HG02763 (cell line): Measurements from ENCODE around the gene SLC26A9.
"Not testable (repeated sequence)": the region's sequence is repeated elsewhere in the genome, so short reads cannot be mapped to it uniquely, and the experiment has no call there.

Source experiments
- ATAC-seq: cut with Tn5 transposase; IDR thresholded peaks from one replicate; pipeline ENCODE4 v1.9.1; 2021; ENCODE audit warnings: mild to moderate bottlenecking, moderate library complexity; ENCODE audit not compliant: unreplicated experiment

The SLC26A9 gene

GRCh38 chr1:205905095-205905494 lies 38.2 kb downstream of the SLC26A9 start:
- ATAC-seq = not testable (repeated sequence)

- ATAC-seq = no peak
These were observed 46.9 kb downstream of the SLC26A9 start for GRCh38 chr1:205896351-205896750.

DNA sequence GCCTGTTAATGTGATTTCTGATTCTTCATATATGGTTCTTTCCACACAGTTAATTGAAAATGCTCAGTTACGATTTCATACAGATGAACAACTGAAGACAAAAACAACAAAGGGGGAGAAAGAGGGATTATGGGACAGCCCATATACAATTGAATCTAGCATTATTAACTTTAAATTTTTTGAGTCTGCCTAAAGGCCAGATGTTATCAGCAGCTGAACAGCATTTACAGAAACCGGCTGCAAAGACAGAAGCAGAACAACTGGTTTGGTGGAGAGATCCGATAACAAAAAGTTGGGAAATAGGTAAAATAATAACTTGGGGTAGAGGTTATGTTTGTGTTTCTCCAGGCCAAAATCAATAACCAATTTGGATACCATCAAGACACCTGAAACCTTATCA lies 49.1 kb downstream of the SLC26A9 start:
- not testable (repeated sequence) for ATAC-seq

- ATAC-seq = not testable (repeated sequence)
These were observed 51.1 kb downstream of the SLC26A9 start for GRCh38 chr1:205892175-205892574.

DNA sequence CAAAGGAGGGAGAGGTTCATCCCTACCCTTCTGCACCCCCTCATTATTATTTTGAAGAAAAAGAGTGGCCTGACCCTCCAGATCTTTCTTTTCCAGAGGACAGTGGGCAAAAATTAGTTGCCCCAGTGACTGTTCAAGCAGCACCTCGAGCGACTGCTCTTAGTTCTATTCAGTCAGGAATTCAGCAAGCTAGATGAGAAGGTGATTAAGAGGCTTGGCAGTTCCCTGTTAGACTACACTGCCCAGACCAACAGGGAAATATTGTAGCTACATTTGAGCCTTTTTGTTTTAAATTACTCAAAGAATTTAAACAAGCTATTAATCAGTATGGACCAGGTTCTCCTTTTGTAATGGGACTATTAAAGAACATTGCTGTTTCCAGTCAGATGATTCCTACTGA lies 51.8 kb downstream of the SLC26A9 start:
- not testable (repeated sequence) for ATAC-seq

GRCh38 chr1:205890631-205891030 lies 52.6 kb downstream of the SLC26A9 start:
- ATAC-seq = not testable (repeated sequence)

- ATAC-seq = not testable (repeated sequence)
These were observed 53.5 kb downstream of the SLC26A9 start for GRCh38 chr1:205889706-205890105.

DNA sequence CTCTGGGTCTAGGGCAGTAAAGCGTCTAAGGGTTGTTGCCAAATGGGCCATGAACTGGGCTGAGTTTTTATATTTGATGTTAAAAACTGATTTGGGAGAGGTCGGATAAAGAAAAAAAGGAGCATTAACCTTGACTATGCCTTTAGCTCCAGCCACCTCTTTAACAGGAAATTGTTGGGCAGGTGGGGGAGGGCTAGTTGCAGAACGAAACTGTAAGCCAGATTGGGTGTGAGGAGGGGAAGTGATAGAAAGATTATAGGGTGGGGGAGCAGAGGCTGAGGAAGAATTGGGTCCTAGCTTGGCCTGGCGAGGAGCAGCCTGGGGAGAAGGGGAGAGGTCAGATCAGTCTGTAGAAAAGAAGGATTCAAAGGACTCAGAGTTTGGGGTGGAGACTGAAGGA lies 54.2 kb downstream of the SLC26A9 start:
- not testable (repeated sequence) for ATAC-seq

DNA sequence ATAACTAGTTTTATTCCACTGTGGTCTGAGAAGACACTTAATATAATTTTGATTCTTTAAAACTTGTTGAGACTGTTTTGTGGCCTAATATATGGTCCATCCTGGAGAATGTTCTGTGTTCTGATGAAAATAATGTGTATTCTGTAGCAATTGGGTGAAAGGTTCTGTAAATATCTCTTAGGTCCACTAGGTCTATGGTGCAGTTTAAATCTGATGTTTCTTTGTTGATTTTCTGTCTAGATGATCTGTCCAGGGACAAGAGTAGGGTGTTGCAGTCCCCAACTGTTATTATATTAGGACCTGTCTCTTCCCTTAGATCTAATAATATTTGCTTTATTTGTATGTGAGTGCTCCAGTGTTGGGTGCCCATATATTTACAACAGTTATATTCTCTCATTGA lies 59.5 kb downstream of the SLC26A9 start:
- ATAC-seq = no peak

DNA sequence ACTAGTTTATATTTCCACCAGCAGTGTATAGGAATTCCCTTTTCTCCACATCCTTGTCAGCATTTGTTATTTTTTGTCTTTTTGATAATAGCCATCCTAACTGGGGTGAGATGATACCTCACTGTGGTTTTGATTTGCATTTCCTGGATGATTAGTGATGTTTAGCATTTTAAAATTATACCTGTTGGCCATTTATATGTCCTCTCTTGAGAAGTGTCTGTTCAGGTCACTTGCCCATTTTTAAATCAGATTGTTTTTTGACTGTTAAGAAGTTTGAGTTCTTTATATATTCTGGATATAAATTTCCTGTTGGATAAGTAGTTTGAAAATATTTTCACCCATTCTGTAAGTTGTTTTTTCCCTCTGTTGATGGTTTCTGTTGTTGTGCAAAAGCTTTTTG lies 62.3 kb downstream of the SLC26A9 start:
- no peak for ATAC-seq

DNA sequence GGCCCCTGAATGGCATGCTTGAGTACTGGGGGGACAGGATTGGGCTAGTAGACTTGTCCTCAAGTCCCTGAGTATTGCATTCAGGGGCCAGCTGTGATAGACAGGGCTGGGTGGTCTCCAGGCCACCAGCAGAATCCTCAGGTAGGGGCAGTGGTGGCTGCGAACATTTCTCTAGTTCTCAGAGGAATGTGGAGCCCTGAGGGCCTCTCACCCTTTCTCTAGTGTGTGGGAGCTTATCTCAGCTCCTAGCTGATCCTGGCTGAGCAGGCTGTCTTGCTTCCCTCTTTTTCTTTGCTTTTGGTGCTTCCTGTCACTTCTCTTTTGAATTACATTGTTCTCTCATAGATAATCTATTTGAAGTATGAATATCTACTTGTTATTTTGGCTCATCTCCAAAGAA lies 63.3 kb downstream of the SLC26A9 start:
- no peak for ATAC-seq

DNA sequence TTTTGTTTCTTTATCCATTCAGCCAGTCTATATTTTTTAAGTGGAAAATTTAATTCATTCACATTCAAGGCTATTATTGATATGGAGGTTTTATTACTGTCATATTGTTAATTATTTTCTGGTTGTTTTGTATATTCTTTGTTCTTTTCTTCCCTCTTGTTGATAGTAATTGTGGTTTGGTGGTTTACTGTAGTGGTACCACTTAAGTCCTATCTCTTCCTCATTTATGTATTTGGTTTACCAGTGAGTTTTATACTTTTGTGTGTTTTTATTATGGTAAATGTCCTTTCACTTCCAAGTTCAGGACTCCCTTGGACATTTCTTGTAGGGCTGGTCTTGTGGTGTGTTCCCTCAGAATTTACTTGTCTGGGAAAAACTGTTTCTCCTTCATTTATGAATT lies 65.2 kb downstream of the SLC26A9 start:
- no peak for ATAC-seq

DNA sequence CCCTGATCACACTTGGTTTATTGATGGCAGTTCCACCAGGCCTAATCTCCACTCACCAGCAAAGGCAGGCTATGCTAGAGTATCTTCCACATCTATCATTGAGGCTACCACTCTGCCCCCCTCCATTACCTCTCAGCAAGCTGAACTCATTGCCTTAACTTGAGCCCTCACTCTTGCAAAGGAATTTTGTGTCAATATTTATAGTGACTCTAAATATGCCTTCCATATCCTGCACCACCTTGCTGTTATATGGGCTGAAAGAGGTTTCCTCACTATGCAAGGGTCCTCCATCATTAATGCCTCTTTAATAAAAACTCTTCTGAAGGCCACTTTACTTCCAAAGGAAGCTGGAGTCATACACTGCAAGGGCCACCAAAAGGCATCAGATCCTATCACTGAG lies 70.1 kb downstream of the SLC26A9 start:
- not testable (repeated sequence) for ATAC-seq

DNA sequence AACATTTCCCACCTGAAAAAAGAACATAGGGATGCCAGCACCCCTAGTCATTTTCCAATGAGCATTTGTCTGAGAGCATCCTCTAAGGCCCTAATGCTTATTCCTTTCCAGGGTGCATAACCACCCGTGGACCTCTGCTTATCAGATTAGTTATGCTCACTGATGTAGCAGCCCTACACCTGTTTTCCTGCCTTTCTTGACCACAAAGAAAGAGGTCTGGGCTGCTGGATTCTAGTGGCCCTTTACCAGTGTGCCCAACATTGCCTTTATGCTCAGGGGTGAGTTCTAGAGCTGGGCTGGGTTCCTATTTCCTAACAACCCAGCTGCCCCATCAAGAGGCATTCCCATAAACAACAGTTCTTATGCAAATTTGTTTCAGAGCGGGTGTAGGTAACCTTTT lies 73.0 kb downstream of the SLC26A9 start:
- no peak for ATAC-seq
